Measurements from ENCODE around the gene VPS37C.
"Not testable (repeated sequence)": the region's sequence is repeated elsewhere in the genome, so short reads cannot be mapped to it uniquely, and the experiment has no call there.

VPS37C gene

GRCh38 chr11:61174273-61174672, 13.0 kb upstream of the VPS37C start:
- no peak for DNase-seq

DNA sequence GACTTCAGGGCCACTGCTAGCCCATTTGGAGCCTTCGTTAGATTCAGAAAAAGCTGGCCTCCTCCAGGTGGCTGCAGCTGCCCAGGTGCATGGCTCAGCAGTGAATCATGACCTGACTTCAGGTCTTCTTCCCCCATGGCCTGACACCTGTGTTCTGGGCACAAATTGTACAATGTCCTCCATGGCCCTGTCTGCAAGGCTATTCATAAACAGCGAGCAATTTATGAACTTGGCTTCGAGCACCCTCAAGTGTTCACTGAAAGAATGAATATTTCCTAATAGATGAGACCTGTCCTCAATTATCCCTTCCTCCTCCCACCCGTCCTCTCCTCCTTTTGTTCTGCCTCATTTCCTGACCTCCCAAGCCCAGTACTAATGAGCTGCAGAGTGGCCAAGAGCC, 12.2 kb upstream of the VPS37C start:
- no peak for DNase-seq

- no peak for DNase-seq
Observed at GRCh38 chr11:61172888-61173287, 11.7 kb upstream of the VPS37C start.

DNA sequence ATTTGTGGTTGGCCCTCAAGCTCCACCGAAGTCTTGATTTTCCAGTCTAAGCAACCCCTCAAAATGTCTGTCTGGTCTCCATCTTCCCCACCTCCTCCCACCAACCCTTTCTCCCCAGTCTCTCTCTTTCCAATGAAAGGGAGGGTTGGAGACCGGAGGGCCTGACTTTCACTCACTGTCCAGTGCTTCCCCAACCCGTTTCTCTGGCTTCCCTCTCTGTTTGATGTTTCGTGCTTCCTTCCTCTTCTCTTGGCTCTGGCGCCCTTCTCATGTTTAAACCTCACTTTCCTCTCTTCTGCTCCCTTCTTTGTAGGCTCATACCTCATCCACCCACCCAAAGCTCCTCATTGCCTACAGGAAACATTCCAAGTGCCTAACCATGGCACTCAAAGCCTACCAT, 11.1 kb upstream of the VPS37C start:
- DNase-seq = no peak

DNA sequence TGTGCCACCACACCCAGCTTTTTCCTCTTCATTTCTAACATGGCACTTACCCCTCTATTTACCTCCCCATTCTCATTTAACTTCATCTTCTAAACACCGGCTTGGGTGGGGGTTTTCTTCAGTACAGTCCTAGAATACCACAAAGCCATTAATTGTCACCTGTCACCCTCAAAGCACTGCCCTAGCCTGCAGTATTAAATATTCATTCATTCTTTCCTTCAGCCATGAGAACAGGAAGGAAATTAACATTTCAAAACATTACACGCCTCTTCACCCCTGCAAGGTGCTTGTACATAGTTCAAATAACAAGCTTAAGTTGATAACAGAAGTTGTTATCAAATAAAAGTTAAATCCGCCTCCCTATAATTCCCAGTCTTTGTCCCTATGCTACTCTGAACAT, 10.7 kb upstream of the VPS37C start:
- DNase-seq = no peak

GRCh38 chr11:61170566-61170965, 9.3 kb upstream of the VPS37C start:
- no peak for DNase-seq

DNA sequence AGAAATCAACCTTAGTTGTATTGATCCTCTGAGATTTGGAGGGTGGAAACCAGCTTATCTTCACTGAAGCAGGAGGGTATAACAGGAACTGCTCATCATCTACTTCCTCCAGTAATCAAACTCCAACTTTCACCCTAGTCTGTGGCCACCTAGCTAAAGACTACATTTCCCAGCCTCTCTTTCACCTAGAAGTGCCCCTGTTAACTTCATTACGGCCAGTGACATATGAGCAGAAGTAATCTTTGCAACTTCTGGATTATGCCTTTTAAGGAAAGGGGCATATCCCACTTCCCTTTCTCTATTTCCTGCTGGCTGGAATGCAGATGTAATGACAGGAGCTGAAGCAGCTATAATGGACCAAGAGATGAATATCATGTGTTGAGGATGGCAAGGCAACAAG, 7.6 kb upstream of the VPS37C start:
- DNase-seq = no peak

DNA sequence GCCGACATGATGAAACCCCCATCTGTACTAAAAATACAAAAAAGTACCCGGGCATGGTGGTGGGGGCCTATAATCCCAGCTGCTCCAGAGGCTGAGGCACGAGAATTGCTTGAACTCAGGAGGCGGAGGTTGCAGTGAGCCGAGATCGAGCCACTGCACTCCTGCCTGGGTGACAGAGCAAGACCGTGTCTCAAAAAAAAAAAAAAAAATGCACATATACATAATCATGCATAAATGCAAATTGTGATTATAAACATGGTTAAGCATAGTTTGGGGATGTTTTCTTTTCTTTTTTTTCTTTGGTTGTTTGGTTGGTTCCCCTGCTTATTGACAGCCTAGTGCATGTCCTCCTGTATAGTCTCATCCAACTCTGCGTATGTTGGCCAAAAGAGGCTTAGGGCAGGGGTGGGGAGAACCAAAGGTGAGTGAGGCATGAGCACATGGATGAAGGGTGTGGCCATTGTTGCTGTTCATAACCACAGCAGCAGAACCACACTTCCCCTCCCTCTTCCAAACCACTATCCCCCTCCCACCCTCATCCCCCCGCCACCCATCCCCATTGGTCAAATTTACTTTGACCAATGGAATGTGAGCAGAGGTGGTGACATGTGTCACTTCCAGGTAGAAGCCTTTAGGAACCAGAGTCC, 6.9 kb upstream of the VPS37C start:
- DNase-seq = no peak

- not testable (repeated sequence) for DNase-seq
Observed at GRCh38 chr11:61166331-61166730, 5.1 kb upstream of the VPS37C start.

DNA sequence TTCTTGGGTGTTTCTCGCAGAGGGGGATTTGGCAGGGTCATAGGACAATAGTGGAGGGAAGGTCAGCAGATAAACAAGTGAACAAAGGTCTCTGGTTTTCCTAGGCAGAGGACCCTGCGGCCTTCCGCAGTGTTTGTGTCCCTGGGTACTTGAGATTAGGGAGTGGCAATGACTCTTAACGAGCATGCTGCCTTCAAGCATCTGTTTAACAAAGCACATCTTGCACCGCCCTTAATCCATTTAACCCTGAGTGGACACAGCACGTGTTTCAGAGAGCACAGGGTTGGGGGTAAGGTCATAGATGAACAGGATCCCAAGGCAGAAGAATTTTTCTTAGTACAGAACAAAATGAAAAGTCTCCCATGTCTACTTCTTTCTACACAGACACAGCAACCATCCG, 4.6 kb upstream of the VPS37C start:
- not testable (repeated sequence) for DNase-seq

- DNase-seq = no peak
Observed at GRCh38 chr11:61164606-61165424, 3.6 kb upstream of the VPS37C start.

DNA sequence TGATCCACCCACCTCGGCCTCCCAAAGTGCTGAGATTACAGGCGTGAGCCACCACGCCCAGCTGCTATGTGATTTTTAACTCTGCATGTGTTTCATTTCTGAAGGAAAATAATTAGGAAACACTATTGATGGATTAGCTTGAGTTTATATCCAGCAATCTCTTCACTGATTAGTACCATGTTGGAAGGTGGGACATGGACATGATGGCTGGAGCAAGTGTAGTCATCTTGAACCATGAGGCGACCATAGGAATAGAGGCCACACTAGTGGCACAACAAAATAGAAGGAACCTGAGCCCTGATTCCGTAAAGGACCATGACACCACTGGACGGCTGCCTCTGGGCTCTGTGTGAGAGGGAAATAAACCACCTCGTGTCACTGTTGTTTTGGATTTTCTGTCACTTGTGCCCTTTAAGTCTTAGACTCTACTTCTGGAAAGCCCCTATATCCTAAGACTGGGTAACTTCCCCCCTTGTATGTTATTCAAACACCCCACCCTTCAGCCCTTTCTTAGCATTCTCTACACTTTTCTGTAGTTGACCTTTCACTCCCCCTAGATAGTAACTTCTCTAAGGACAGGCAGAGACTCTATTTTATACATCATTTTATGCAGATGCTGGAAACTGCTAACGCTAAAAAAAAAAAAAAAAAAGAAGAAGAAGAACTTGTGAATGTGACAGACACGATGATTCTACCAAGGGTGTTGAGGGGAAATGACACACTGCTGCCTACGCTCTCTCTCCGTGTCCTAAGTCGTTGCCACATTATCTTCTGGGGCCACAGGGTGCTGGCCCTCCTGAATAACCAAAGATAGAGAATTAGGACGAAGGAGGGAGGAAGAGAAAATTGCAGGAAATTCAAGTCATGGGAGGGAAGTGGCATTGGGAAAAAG, 2.7 kb upstream of the VPS37C start:
- no peak for DNase-seq

DNA sequence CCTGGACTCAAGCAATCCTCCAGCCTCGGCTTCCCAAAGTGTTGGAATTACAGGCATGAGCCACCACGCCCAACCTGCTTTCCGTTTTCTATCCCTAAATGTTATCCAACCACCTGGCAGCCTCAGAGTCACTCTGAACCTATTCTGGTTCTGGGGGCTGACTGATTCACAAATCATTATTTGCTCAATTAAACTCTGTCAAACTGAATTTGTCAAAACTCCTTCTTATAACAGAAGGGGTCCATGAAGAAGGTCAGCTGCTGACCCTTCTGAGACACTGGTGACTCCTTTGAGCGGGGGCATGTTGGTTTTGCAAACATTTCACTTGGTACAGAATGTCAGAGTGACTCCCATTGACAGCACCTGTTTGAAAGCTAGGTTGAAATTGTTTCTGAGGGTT, 1.8 kb upstream of the VPS37C start:
- no peak for DNase-seq

DNA sequence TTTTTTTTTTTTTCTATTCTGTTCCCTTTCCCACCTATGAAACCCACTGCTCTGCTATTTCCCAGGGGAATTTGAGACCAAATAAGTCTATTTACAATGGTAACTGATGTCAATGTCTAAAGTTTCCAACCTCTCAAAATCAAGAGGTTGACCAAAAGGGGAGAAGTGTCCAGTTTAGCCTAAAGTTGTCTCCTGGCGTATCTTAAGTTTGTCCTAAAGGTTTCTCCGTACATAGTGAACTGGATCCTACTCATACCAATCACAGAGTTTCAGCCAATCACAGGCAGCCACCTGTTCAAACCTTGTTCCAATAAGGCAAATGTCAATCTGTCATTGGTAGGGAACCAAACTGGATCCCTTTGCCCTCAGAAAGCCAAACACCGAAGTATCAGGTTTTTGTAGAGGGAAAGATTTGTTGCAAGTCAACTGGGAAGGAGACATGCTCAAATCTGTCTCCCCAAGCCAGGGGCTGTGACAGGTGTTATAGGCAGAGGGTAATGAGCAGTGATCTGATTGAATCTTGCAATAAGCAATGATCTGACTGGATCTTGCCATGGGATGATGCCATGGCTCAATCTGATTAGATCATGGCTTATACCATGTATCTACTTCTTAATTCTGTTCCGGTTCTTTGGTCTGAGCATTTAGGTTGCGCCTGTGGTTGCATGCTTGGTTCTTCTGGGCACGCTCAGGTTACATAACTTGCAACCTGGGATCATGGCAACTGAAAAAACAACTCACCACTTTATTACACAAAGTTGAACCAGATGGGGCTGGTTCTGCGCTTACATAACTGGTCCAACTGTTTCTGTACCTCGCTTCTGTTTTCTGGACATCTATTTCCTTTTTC, 1.1 kb upstream of the VPS37C start:
- no peak for DNase-seq

GRCh38 chr11:61160487-61161189, 588 bp downstream of the VPS37C start:
- DNase-seq = no peak

DNA sequence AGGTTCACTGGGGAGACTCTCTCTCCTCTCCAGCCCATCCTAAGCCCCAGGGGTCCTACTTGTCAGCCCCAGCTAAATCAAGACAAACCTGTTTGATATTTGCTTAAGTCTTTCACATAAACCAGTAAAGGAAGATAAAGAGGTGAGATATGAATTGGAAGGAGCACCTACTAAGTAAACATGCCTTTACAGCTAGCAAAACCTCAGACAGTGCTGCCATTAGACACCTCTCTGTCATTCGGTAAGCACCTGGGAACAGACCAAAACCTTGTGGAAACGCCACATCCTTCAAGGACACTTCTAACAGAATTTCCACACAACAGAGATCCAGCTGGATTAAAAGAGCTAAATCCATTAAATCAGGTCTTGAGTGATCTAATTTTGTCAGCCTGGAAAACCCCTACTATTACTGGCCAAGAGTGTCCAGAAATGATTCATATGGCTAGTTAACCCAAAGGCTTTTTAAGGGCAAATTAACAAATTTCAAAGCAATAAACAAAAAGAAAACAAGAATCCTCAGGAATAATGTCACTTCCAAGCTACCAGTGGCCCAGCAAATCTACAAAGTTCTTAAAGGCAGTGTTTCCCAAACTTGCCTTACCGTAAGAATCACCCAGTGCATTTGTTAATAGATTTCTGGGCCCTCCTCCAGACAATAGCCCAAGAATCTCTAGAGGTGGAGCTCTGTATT, 2.4 kb downstream of the VPS37C start:
- no peak for DNase-seq

DNA sequence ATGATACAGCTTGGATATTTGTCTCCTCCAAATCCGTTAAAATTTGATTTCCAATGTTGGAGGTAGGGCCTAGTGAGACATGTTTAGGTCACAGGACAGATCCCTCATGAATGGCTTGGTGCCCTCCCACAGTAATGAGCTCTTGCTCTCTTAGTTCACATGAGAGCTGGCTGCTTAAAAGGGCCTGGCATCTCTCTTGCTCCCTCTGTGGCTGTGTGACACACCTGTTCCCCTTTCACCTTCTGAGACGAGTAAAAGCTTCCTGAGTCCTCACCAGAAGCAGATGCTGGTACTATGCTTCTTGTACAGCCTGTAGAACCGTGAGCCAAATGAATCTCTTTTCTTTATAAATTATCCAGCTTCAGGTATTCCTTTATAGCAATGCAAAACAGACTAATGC, 3.5 kb downstream of the VPS37C start:
- DNase-seq = no peak

DNA sequence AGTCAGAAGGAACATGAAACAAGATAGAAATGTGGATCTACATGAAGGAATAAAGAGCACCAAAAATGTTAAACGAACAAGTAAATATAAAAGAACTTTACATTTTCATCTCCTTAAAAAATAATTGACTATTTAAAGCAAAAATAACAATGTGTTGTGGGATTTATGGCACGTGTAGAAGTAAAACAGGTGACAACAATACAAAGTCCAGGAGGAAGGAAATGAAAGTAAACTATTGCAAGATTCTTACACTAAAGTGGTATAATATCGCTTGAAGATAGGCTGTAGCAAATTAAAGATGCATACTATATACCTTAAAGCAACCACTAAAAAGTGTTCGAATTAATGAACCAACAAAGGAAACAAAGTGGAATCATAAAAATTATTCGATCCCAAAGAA, 5.5 kb downstream of the VPS37C start:
- DNase-seq = no peak

DNA sequence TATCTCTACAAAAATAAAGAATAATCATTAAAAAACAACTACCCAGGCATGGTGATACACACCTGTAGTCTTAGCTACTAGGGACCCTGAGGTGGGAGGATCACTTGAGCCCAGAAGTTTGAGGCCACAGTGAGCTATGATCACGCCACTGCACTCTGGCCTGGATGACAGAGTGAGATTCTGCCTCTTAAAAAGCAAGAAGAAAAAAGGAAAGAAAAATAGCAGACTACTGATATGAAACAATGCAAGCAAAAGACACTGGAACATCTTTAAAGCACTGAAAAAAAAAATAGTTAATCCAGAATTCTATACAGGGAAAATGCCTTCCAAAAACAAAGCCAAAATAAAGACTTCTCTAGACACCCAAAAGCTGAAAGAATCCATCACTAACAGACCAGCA, 5.9 kb downstream of the VPS37C start:
- DNase-seq = no peak

DNA sequence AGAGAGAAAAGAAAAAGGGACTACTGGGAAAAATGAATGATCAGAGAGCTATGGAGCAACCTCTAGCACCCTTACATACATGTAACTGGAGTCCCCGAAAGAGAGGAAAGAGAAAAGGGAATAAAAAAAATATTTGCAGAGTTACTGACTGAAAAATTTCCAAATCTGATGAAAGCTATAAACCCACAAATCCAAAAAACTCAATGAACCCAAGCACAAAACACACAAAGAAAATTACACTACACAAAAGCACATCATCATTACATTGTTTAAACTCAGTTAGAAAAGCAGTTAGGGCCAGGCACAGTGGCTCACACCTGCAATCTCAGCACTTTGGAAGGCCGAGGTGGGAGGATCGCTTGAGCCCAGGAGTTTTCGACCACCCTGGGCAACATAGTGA, 6.7 kb downstream of the VPS37C start:
- DNase-seq = no peak

GRCh38 chr11:61153593-61154095, 7.6 kb downstream of the VPS37C start:
- DNase-seq = no peak

All from activated CD8-positive, alpha-beta memory T cell treated with anti-CD3 and anti-CD28 coated beads, Interleukin-2, amount 50 U/mL, for 4 hours (primary cell).